ENCODE measurements around the gene TOMM40.

The TOMM40 gene

DNA sequence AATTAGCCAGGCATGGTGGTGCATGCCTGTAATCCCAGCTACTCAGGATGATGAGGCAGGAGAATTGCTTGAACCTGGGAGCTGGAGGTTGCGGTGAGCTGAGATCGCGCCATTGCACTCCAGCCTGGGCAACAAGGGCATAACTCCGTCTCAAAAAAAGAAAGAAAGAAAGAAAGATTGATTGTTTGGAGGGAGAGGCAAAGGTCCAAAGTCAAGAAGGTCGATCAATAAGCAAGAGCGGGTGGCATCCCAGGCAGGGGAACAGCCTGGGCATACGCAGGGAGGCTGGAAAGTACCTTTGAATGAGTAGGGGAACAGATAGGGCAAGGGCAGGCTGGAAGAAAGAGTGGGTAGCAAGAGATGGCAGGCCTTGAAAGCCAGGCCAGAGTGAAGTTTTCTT is 39.0 kb downstream of the TOMM40 start:
- TF ChIP-seq, protein P1, sequence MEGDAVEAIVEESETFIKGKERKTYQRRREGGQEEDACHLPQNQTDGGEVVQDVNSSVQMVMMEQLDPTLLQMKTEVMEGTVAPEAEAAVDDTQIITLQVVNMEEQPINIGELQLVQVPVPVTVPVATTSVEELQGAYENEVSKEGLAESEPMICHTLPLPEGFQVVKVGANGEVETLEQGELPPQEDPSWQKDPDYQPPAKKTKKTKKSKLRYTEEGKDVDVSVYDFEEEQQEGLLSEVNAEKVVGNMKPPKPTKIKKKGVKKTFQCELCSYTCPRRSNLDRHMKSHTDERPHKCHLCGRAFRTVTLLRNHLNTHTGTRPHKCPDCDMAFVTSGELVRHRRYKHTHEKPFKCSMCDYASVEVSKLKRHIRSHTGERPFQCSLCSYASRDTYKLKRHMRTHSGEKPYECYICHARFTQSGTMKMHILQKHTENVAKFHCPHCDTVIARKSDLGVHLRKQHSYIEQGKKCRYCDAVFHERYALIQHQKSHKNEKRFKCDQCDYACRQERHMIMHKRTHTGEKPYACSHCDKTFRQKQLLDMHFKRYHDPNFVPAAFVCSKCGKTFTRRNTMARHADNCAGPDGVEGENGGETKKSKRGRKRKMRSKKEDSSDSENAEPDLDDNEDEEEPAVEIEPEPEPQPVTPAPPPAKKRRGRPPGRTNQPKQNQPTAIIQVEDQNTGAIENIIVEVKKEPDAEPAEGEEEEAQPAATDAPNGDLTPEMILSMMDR (IDR thresholded peaks at IDR 0.05) = no peak
- no peak for TF ChIP-seq ZFX (IDR thresholded peaks at IDR 0.05; ENCODE audit: borderline replicate concordance)
- H3K27ac ChIP-seq = no peak overlapping the region

DNA sequence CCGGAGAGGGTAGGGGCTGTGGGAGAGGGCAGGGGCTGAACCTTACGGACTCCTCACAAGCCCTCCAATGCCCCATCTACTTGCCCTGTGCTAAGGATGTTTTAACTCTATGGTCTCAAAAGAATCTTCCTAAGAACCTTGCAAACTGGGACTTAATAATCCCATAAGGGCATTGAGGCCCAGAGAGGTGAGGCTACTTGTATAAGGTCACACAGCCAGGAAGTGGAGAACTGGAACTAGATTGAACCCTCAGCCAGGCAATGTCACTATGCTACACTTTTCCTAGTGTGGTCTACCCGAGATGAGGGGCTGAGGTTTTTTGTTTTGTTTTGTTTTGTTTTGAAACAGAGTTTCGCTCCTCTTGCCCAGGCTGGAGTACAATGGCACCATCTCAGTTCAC is 40.5 kb downstream of the TOMM40 start:
- TF ChIP-seq ZFX (IDR thresholded peaks at IDR 0.05; ENCODE audit: borderline replicate concordance) = no peak
- TF ChIP-seq, protein P1 (IDR thresholded peaks at IDR 0.05) = no peak
- no peak overlapping the region for H3K27ac ChIP-seq

DNA sequence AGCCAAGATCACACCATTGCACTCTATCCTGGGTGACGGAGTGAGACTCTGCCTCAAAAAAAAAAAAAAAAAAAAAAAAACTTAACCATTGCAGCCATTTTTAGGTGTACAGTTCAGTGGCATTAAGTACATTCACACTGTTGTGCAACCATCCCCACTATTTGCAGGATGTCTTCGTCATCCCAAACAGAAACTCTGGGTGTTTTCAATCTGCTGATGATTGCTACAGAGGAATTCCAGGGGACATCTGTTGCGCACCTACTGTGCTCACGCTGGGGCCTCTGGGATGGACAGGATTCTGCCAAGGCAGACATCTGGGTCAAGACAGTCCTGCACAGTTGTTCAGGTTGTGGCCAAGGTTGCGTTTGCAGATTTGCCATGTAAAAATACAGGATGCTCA is 48.6 kb downstream of the TOMM40 start:
- H3K27ac ChIP-seq = no peak overlapping the region
- TF ChIP-seq ZFX (IDR thresholded peaks at IDR 0.05; ENCODE audit: borderline replicate concordance) = no peak
- TF ChIP-seq, protein P1 (IDR thresholded peaks at IDR 0.05) = no peak

DNA sequence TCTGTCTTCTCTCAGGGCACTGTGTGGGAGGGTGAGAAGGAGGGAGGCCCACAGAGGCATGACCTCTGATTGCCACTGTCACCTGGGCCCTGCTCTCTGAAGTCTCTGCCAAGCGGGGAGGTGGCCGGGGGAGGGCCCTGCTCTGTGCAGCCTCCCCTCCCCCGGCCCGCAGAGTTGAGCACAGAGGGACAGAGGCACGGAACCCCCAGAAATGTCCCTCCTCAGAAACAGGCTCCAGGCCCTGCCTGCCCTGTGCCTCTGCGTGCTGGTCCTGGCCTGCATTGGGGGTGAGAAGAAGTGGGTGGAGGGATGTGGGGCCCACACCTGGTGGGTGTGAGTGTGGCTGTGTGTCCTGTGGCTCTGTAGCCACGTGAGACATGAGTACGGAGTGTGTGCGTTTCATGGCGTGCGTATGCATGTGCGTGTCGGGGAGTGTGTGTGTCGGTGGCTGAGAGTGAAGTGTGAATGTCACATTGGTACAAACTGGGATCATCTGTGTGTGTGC is 51.1 kb downstream of the TOMM40 start, which contains the start of gene APOC4:
Gene APOC4 (plus strand): TSS at position 171 of the 505 bp plus-strand sequence. CDS start 41 bp downstream, at position 212.
- H3K27ac ChIP-seq = no peak within 1 kb of the TSS
- no peak for TF ChIP-seq ZFX (IDR thresholded peaks at IDR 0.05; ENCODE audit: borderline replicate concordance)
- TF ChIP-seq, protein P1 (IDR thresholded peaks at IDR 0.05) = no peak

DNA sequence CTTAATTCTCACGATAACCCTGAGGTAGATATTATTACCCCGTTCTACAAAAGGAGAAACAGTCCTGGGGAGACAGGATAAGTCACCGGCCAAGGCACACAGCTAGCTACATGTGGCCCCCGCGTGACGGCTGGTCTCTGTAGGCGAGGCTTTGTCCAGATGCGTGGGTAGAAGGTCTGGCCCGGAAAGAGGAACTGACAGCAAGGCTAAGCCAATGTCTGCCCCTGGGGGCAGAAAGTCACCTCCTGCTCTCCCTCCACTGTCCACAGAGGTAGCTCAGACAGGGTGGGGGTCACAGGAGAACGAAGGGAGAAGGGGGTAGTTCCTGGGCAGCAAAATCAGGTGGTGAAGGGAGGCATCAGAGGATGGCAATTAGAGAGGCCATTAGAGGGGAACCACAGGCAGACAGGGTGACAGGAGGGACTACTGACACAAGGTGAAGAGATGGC is 52.8 kb downstream of the TOMM40 start:
- TF ChIP-seq, protein P1 (IDR thresholded peaks at IDR 0.05) = no peak
- TF ChIP-seq ZFX (IDR thresholded peaks at IDR 0.05; ENCODE audit: borderline replicate concordance) = no peak
- no peak overlapping the region for H3K27ac ChIP-seq

DNA sequence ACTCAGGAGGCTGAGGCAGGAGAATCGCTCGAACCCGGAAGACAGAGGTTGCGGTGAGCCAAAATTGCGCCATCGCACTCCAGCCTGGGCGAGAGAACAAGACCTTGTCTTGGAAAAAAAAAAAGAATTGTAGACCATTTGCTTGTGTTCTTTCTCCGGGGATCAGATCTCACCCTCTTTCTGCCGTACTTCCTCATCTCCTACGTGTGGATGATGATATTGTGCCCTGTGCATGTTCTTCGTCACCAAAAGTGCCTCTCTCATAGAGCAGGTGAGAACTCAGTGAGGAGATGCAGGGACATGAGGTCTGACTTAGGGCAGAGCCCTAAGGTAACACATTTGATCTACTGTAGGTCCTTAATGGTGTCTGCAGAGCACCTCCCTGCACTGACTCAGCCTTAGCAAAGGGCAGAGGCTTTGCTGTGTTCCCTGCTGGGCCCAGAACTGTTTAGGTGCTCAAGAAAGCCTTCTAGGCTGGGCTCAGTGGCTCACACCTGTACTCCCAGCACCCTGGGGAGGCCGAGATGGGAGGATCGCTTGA is 56.1 kb downstream of the TOMM40 start:
- TF ChIP-seq ZFX (IDR thresholded peaks at IDR 0.05; ENCODE audit: borderline replicate concordance) = no peak
- TF ChIP-seq, protein P1 (IDR thresholded peaks at IDR 0.05) = no peak
- H3K27ac ChIP-seq = no peak overlapping the region

DNA sequence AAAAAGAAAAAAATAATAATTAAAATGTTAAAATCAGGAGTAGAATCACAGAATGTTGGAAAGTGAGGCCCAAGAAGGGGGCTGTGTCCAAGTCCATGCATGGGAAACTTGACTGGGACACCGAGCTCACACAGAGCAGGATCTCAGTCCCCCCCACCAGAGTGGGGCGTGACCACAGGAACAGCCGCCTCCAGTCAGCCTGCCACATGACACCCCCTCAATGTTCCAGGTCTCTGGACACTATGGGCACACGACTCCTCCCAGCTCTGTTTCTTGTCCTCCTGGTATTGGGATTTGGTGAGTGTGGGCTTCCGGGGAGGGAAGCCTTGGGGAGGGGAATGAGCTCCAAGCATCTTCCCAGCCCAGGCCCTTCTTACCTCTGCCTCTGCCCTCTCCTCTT is 57.2 kb downstream of the TOMM40 start:
- TF ChIP-seq, protein P1 (IDR thresholded peaks at IDR 0.05) = no peak
- TF ChIP-seq ZFX (IDR thresholded peaks at IDR 0.05; ENCODE audit: borderline replicate concordance) = no peak
- no peak overlapping the region for H3K27ac ChIP-seq

Measured in 22Rv1 (cell line).